OCI-LY3 (cell line): ENCODE results near the gene POU2F2.

Experiments used
- CTCF ChIP-seq: fragments of 200-600, 300-600 bp; sonication (generic); IDR thresholded peaks from 2 replicates; pipeline ENCODE4 v1.5.1; 2014; ENCODE audit warnings: antibody characterized with exemption, low read length, low read depth
- EZH2phosphoT487 ChIP-seq: fragments of 200-600 bp; shearing (Covaris generic); IDR thresholded peaks from 2 replicates; pipeline ENCODE4 v1.6.1; 2018; ENCODE audit warnings: antibody characterized with exemption, mixed run types, low read depth

GRCh38 chr19:42168206-42168605, 36.0 kb upstream of the POU2F2 start:
- no peak for TF ChIP-seq CTCF
- no peak for TF ChIP-seq EZH2phosphoT487
